Measurements from ENCODE around the gene MMP24. TPM values are rescaled to one million over a fixed set of nuclear protein-coding genes. Genes with fewer than 3 reads are reported as not detected.

MMP24 gene
- total RNA-seq, 1 experiment from 2014 or later = not detected

DNA sequence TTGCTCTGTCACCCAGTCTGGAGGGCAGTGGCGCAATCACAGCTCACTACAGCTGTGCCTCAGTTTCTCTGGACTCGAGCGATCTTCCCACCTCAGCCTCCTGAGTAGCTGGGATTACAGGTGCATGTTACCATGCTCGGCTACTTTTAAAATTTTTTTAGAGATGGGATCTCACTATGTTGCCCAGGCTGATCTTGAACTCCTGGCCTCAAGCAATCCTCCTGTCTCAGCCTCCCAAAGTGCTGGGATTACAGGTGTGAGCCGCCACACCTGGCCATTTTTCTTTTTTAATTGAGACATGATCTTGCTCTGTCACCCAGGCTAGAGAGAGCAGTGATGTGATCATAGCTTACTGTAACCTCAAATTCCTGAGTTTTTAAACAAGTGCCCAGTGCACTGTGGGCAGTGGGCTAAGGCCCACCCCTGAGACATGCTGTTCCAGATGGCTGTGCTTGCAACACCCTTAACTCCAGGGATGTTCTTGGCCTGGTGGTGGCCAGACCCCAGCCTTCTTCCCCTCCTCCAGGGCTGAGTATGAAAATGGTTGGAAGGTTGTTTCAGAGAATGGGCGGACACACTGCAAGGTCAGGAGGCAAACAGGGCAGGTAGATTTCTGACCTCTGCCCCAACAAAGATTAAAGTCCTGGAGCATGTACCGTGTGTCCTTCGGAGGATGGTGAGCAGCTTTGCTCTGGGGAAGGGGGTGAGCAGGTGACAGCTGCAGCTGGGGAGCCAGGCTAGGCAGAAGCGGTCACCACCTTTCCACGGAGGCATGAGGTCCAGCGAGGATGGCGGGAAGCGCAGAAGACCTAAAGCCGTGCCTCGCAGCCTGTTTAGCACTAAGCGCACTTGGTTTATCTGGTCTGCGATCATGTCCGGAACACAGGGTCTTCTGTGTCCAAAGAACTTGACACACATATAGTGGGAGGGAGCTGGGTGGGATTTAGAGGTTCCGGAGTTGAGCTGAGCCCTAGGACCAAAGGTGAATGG lies 67.1 kb downstream of the MMP24 start:
- no peak overlapping the region for H3K4me3 Mint-ChIP-seq (ENCODE audit: unreplicated experiment)
- no peak overlapping the region for H3K27ac Mint-ChIP-seq (ENCODE audit: low read depth, unreplicated experiment)
- no peak for DNase-seq (ENCODE audit: unreplicated experiment)
- CTCF ChIA-PET = interaction anchor here (0.6 to 3.8 kb wide), 5 partner anchors 10 to 670 kb away, joined by 3 to 26 read pairs (median 3); no protein-coding TSS in a partner anchor
- H3K36me3 Mint-ChIP-seq (ENCODE audit: insufficient read depth, unreplicated experiment) = no peaks in the 10 kb centered on the region
- POLR2A ChIA-PET = interaction anchor here (0.7 to 1.2 kb wide), 3 partner anchors 9 to 13 kb away, joined by 3 to 7 read pairs (median 3); partner anchors contain the start of gene EIF6
- H3K9me3 Mint-ChIP-seq (ENCODE audit: unreplicated experiment) = no peaks in the 10 kb centered on the region
- H3K27me3 Mint-ChIP-seq (ENCODE audit: insufficient read depth, unreplicated experiment) = no peaks in the 10 kb centered on the region
- H3K4me1 Mint-ChIP-seq (ENCODE audit: insufficient read depth, unreplicated experiment) = peaks cover 3% of the 10 kb centered on the region
- no TSS peak for BruUV-seq (replicated peaks)
- TF ChIP-seq, protein P1, sequence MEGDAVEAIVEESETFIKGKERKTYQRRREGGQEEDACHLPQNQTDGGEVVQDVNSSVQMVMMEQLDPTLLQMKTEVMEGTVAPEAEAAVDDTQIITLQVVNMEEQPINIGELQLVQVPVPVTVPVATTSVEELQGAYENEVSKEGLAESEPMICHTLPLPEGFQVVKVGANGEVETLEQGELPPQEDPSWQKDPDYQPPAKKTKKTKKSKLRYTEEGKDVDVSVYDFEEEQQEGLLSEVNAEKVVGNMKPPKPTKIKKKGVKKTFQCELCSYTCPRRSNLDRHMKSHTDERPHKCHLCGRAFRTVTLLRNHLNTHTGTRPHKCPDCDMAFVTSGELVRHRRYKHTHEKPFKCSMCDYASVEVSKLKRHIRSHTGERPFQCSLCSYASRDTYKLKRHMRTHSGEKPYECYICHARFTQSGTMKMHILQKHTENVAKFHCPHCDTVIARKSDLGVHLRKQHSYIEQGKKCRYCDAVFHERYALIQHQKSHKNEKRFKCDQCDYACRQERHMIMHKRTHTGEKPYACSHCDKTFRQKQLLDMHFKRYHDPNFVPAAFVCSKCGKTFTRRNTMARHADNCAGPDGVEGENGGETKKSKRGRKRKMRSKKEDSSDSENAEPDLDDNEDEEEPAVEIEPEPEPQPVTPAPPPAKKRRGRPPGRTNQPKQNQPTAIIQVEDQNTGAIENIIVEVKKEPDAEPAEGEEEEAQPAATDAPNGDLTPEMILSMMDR (IDR thresholded peaks at IDR 0.05; ENCODE audit: unreplicated experiment) = no peak
- intact Hi-C loops (cut with micrococcal nuclease) = no loop called here

DNA sequence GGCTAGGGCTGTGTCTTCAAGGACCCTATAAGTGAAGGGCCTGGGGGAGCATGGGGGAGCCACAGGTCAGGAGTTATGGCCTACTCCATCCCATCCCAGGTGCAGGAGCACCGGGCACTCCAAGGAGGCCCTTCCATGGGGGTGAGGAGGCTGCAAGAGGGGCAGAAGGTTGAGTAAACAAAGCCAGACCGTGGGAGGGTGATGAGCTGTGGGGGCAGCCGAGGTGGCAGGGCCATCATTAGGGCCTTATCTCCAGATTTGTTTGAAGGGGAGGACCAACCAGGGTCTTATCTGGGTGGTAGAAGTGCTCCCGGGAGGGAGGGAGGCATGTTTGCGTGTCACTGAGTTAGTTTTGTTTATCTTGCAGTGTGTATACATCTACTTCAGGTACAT lies 67.8 kb downstream of the MMP24 start:
- no peak overlapping the region for H3K4me3 Mint-ChIP-seq (ENCODE audit: unreplicated experiment)
- intact Hi-C loops (cut with micrococcal nuclease) = no loop called here
- BruUV-seq (replicated peaks) = no TSS peak
- CTCF ChIA-PET = interaction anchor here (0.6 to 3.8 kb wide), 4 partner anchors 9 to 166 kb away, joined by 3 to 26 read pairs (median 3); no protein-coding TSS in a partner anchor
- DNase-seq (ENCODE audit: unreplicated experiment) = no peak
- H3K36me3 Mint-ChIP-seq (ENCODE audit: insufficient read depth, unreplicated experiment) = no peaks in the 10 kb centered on the region
- TF ChIP-seq, protein P1 (IDR thresholded peaks at IDR 0.05; ENCODE audit: unreplicated experiment) = no peak
- H3K9me3 Mint-ChIP-seq (ENCODE audit: unreplicated experiment) = no peaks in the 10 kb centered on the region
- peaks cover 6% of the 10 kb centered on the region for H3K4me1 Mint-ChIP-seq (ENCODE audit: insufficient read depth, unreplicated experiment)
- POLR2A ChIA-PET = interaction anchor here (1.2 kb wide), 1 partner anchor 10 kb away, joined by 7 read pairs; the partner anchor contains the start of gene EIF6
- H3K27ac Mint-ChIP-seq (ENCODE audit: low read depth, unreplicated experiment) = no peak overlapping the region
- H3K27me3 Mint-ChIP-seq (ENCODE audit: insufficient read depth, unreplicated experiment) = no peaks in the 10 kb centered on the region

DNA sequence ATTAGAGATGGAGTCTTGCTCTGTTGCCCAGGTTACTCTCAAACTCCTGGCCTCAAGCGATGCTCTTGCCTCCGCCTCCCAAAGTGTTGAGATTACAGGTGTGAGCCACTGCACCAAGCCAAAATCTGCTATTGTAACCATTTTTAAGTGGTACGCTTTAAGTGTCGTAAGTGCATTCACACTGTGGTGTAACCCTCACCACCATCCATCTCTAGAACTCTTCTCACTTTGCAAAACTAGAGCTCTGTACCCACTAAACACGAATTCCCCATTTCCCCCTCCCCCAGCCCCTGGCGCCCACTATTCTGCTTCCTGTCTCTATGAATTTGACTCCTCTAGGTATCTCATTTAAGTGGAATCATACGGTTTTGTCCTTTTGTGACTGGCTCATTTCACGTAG lies 68.6 kb downstream of the MMP24 start:
- H3K4me1 Mint-ChIP-seq (ENCODE audit: insufficient read depth, unreplicated experiment) = peaks cover 6% of the 10 kb centered on the region
- H3K27me3 Mint-ChIP-seq (ENCODE audit: insufficient read depth, unreplicated experiment) = no peaks in the 10 kb centered on the region
- H3K36me3 Mint-ChIP-seq (ENCODE audit: insufficient read depth, unreplicated experiment) = no peaks in the 10 kb centered on the region
- no peak overlapping the region for H3K27ac Mint-ChIP-seq (ENCODE audit: low read depth, unreplicated experiment)
- no peak overlapping the region for H3K4me3 Mint-ChIP-seq (ENCODE audit: unreplicated experiment)
- H3K9me3 Mint-ChIP-seq (ENCODE audit: unreplicated experiment) = no peaks in the 10 kb centered on the region
- intact Hi-C loops (cut with micrococcal nuclease) = no loop called here
- DNase-seq (ENCODE audit: unreplicated experiment) = no peak
- ChIA-PET CTCF (interaction anchor here (0.6 to 3.8 kb wide), 4 partner anchors 9 to 1049 kb away, joined by 3 to 26 read pairs (median 3); no protein-coding TSS in a partner anchor), POLR2A (interaction anchor here (0.6 kb wide), 1 partner anchor 49 kb away, joined by 3 read pairs; no protein-coding TSS in a partner anchor)
- no TSS peak for BruUV-seq (replicated peaks)
- TF ChIP-seq, protein P1 (IDR thresholded peaks at IDR 0.05; ENCODE audit: unreplicated experiment) = no peak

DNA sequence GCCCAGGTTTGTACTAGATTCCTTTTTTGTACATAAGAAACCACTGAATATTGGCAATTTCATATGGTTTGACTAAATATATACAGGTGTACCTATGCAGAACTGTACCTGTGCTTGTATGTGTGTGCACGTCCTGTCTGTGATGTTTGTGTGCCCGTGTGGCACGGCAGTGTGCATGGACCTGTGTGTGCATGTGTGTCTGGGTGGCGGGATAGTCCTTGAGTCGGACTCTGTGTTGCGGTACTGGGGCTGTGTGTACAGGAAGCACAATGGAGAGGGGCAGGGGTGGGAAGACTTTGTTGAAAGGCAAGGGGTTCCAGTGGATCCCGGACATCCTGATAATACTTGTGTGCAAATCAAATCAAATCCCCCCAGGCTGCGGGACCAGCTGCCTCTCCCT lies 69.2 kb downstream of the MMP24 start:
- POLR2A ChIA-PET = interaction anchor here (0.6 to 4.4 kb wide), 2 partner anchors 12 to 49 kb away, joined by 3 to 32 read pairs; partner anchors contain the start of gene EIF6
- BruUV-seq (replicated peaks) = no TSS peak
- H3K27ac Mint-ChIP-seq (ENCODE audit: low read depth, unreplicated experiment) = no peak overlapping the region

More for the DNA sequence above, 69.2 kb downstream of the MMP24 start:
- DNase-seq (ENCODE audit: unreplicated experiment) = no peak
- Mint-ChIP-seq H3K9me3 (ENCODE audit: unreplicated experiment) (no peaks in the 10 kb centered on the region), H3K4me3 (ENCODE audit: unreplicated experiment) (no peak overlapping the region), H3K36me3 (ENCODE audit: insufficient read depth, unreplicated experiment) (no peaks in the 10 kb centered on the region), H3K27me3 (ENCODE audit: insufficient read depth, unreplicated experiment) (no peaks in the 10 kb centered on the region), H3K4me1 (ENCODE audit: insufficient read depth, unreplicated experiment) (peaks cover 6% of the 10 kb centered on the region)
- CTCF ChIA-PET = interaction anchor here (0.6 to 3.8 kb wide), 3 partner anchors 8 to 1049 kb away, joined by 3 to 26 read pairs (median 3); no protein-coding TSS in a partner anchor
- intact Hi-C loops (cut with micrococcal nuclease) = no loop called here
- TF ChIP-seq, protein P1 (IDR thresholded peaks at IDR 0.05; ENCODE audit: unreplicated experiment) = no peak
